Measurements from ENCODE around the gene HHAT.
A peak's percentile ranks its signal among the peaks of the same experiment; 100 is the strongest.

- TF ChIP-seq CTCF (IDR thresholded peaks at IDR 0.05): no peak
- TF ChIP-seq POLR2AphosphoS5 (IDR thresholded peaks at IDR 0.05): peak in 1 of 3 donors; percentile 8
- no peak for TF ChIP-seq EP300 (IDR thresholded peaks at IDR 0.05; ENCODE audit: low read depth)
- no peak for TF ChIP-seq POLR2A (IDR thresholded peaks at IDR 0.05)
Measured at GRCh38 chr1:210293171-210293607, 35.5 kb upstream of the HHAT start.

Measured in transverse colon (tissue), 4 donors.